ENCODE results near the gene EPB41L5.
A peak's percentile ranks its signal among the peaks of the same experiment; 100 is the strongest.
"Not testable (repeated sequence)": the region's sequence is repeated elsewhere in the genome, so short reads cannot be mapped to it uniquely, and the experiment has no call there.

EPB41L5 gene

GRCh38 chr2:120141300-120142069 lies 128.6 kb downstream of the EPB41L5 start:
- DNase-seq = no peak

- no peak for DNase-seq
Measured at GRCh38 chr2:120142528-120143219, 129.8 kb downstream of the EPB41L5 start.

GRCh38 chr2:120148229-120148628 lies 135.4 kb downstream of the EPB41L5 start:
- DNase-seq = no peak

- DNase-seq = no peak
Measured at GRCh38 chr2:120148669-120149068, 135.8 kb downstream of the EPB41L5 start.

GRCh38 chr2:120149406-120149805 lies 136.5 kb downstream of the EPB41L5 start:
- DNase-seq = no peak

- no peak for DNase-seq
Measured at GRCh38 chr2:120150040-120150482, 137.2 kb downstream of the EPB41L5 start.

GRCh38 chr2:120155308-120155707 lies 142.4 kb downstream of the EPB41L5 start:
- DNase-seq = no peak

GRCh38 chr2:120158658-120159057 lies 145.8 kb downstream of the EPB41L5 start:
- DNase-seq = not testable (repeated sequence)

GRCh38 chr2:120161190-120161589 lies 148.3 kb downstream of the EPB41L5 start:
- no peak for DNase-seq

- no peak for DNase-seq
Measured at GRCh38 chr2:120162716-120163115, 149.8 kb downstream of the EPB41L5 start.

- no peak for DNase-seq
Measured at GRCh38 chr2:120167272-120167671, 154.4 kb downstream of the EPB41L5 start.

- no peak for DNase-seq
Measured at GRCh38 chr2:120169020-120169419, 156.1 kb downstream of the EPB41L5 start.

- DNase-seq = peak; percentile 18
Measured at GRCh38 chr2:120174963-120175581, 162.2 kb downstream of the EPB41L5 start.

GRCh38 chr2:120176526-120176925 lies 163.6 kb downstream of the EPB41L5 start:
- no peak for DNase-seq

- DNase-seq = no peak
Measured at GRCh38 chr2:120177001-120177621, 164.2 kb downstream of the EPB41L5 start.

- DNase-seq = no peak
Measured at GRCh38 chr2:120177973-120178372, 165.1 kb downstream of the EPB41L5 start.

GRCh38 chr2:120179396-120179795 lies 166.5 kb downstream of the EPB41L5 start:
- DNase-seq = no peak

GRCh38 chr2:120180066-120180465 lies 167.2 kb downstream of the EPB41L5 start:
- DNase-seq = no peak

- no peak for DNase-seq
Measured at GRCh38 chr2:120182019-120182560, 169.2 kb downstream of the EPB41L5 start.

GRCh38 chr2:120189189-120189588 lies 176.3 kb downstream of the EPB41L5 start:
- no peak for DNase-seq

- no peak for DNase-seq
Measured at GRCh38 chr2:120192280-120192679, 179.4 kb downstream of the EPB41L5 start.

GRCh38 chr2:120195553-120195952 lies 182.7 kb downstream of the EPB41L5 start:
- no peak for DNase-seq

Measured in right kidney (tissue), 1 donor.